NCI-H187 treated with DMSO at 0.1 percent for 48 hours (cell line): ENCODE data around the gene C20orf144.
"Not testable (repeated sequence)": the region's sequence is repeated elsewhere in the genome, so short reads cannot be mapped to it uniquely, and the experiment has no call there.

ENCODE experiments used
- DNase-seq: peaks from one replicate; lab custom pipeline; 2025; lab: John Stamatoyannopoulos, UW

C20orf144 gene

GRCh38 chr20:33662172-33662571 is at the start of gene C20orf144:
Gene C20orf144, plus strand, starts transcription at chr20:33662327. Its CDS starts 19 bp downstream, at chr20:33662346.
- DNase-seq: no peak

- DNase-seq: no peak
These were observed 40.3 kb upstream of the C20orf144 start for GRCh38 chr20:33621717-33622400.

- no peak for DNase-seq
These were observed 39.3 kb upstream of the C20orf144 start for GRCh38 chr20:33622705-33623365.

DNA sequence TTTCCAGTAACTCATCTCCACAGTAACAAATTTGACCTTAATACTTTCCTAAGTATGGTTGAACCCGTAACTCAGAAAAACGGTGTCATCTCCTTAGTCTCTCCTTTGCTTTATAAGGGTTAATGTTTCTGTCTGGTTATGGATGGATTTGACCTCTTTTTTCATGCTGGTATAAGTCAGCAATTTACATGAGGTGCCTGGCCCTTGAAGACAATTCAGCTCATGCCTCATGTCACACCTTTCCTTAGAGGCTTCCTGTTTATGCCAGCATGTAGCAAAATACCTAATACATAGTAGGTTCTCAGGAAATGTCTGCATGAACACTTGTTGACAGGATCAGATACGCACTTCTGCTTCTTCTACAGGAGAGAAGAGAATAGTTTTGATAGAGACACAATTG is 37.7 kb upstream of the C20orf144 start:
- DNase-seq: no peak

DNA sequence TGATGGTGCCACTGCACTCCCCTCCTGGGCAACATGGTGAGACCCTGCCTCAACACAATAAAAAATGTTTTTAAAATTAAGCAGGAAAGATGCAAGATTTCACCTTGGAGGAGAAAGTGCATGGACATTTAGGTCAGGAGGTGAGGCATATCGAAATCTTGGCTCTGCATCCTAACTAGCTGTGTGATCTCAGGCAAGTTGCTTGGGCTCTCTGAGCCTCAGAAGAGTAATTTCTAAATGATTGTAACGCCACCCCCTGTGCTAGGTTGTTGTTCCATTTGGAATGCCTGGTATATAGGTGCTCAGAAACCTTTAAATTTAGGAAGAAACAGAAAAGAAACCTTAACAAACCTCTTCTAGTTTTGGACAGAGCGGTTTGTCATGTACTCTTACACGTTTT is 35.9 kb upstream of the C20orf144 start:
- DNase-seq: no peak

DNA sequence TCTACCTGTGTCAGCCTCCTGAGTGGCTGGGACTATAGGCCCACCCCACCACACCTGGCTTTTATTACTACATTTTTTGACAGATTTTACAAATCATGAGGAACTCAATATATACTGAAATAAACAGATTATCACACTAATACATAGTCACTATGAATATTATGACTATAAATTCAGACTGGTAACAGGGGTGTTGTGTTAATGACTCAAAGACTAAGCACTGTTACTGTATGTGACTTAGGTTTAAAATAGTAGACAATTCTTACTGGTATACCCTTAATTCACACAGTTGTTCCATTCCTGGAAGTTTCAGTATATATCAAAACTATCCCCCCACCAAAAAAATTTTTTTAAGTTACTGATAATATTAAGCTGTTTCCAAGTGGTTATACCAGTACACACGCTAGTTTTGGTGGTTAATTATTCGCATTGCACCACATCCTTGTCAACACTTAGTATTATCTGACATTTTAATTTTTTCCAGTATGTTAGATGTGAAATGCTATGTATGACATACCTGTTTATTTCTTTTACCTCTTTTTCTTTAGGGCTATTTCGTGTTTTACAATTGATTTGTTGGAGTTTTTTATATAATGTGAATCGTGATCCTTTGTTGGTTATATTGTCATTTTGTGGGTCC is 34.4 kb upstream of the C20orf144 start:
- no peak for DNase-seq

- DNase-seq: no peak
These were observed 32.6 kb upstream of the C20orf144 start for GRCh38 chr20:33629533-33629932.

DNA sequence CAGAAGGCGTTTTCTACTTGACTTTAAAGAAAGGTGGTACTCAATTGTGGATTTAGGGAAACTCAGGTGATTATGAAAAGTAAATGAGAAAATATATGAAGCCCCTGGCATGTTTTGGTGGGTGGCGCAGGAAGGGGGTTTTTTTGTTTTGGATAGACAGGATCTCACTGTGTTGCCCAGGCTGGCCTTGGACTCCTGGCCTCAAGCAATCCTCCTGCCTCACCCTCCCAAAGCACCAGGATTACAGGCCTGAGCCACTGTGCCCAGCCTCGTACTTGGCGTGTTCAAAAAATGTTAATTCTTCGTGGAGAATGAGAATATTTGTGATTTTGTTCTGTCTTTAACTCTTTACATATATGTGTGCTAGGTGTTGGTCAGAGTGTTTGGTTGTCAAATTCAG is 32.1 kb upstream of the C20orf144 start:
- DNase-seq: no peak

DNA sequence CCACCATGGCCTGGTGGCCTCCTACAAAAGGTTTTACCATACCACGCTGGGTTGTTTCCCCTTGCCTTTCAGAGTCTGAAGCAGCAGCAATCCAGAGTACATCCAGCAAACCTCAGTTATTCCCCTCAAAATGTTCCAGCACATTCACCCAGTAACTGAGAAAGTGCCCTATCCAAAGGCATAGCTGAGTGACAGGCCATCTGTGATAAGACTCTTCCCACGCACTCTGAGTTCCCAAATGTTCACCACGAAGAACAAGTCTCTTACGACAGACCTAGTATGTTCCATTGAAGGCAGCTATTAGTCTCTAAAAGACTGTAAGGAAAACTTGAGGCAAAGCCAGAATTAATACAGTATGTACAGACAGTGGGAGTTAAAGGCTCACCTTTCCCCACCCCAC is 31.6 kb upstream of the C20orf144 start:
- no peak for DNase-seq

DNA sequence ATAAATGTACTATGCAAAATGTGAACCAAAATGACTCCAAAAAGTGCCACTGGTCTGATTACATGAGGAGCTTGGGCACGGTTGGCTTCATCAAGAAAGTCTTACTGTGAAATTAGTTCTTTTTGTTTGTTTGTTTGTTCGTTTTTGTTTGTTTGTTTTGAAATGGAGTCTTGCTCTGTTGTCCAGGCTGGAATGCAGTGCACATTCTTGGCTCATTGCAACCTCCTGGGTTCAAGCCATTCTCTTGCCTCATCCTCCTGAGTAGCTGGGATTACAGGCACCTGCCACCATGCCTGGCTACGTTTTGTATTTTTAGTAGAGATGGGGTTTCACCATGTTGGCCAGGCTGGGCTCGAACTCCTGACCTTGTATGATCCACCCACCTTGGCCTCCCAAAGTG is 30.2 kb upstream of the C20orf144 start:
- not testable (repeated sequence) for DNase-seq

GRCh38 chr20:33635341-33635740 is 26.8 kb upstream of the C20orf144 start:
- DNase-seq: no peak

GRCh38 chr20:33636776-33637175 is 25.4 kb upstream of the C20orf144 start:
- DNase-seq: no peak

DNA sequence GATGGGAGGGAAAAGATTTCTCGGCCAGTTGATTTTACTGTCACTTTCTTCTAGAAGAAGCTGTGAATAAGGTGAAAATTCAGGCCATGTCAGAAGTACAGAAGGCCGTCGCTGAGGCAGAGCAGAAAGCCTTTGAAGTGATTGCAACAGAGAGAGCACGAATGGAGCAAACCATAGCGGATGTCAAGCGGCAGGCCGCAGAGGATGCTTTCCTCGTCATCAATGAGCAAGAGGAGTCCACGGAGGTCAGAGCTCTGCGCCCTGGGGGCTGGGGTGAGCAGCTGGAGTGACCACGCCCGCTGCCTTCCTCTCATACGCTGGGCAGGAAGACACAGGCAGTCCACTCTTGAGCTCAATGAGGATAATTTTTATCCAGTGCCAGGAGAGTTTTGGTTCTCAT is 21.8 kb upstream of the C20orf144 start:
- no peak for DNase-seq

DNA sequence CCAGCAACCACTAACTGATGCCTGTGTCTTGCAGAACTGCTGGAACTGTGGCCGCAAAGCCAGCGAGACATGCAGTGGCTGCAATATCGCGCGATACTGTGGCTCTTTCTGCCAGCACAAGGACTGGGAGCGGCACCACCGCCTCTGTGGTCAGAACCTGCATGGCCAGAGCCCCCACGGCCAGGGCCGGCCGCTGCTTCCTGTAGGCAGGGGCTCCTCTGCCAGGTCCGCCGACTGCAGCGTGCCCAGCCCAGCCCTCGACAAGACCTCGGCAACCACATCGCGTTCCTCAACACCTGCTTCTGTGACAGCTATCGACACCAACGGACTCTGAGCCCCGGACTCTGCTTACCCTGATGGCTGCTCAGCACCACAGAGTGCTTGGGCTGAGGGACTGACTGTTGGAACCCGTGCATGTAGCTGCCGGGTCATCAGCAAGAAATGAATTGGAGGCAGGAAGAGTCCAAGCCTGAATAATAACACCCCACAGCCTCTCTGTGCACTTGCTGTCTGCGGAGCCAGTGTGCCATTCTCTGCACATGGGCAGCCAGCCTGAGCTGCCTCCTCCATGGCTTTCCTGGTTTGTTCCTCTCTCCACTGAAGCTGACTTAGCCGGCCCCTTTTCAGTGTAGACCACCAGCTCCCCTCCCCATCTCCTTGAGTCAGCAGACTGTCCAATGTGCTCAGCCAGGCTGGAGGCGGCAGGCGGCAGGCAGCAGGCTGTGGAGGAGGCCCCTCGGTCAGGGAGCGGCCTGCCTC is 17.6 kb upstream of the C20orf144 start:
- DNase-seq: no peak

DNA sequence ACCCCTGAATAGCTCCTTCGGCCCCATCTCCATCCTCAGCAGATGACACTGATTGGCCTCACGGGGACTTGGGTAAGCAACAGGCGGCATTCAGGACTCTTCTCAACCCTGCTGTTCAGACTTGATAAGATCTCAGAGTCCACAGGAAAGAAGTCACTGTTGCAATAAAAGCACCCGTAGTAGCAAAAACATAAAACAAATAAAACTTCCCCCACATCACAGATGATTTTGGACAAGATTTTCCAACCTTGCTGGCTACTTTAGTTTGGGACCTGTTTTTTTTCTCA is 17.1 kb upstream of the C20orf144 start:
- DNase-seq: no peak

DNA sequence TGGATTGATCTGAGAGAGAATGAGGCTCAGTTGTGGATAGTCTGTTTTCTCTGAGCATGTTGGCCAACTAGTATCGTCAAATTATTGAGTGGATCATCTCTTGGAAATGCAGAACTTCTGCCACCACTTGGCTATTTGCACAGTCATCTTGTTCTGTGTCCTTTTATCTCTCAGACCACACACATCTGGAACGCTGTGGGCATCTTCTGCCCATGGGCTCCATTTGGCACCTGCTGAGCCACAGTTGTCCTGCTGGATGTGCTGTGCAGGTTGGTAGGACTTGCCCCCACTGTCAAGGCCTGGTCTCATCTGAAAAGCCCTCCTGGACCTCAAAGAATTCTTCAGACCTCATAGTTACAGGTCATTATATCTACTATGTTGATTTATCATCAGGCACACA is 16.7 kb upstream of the C20orf144 start:
- no peak for DNase-seq

DNA sequence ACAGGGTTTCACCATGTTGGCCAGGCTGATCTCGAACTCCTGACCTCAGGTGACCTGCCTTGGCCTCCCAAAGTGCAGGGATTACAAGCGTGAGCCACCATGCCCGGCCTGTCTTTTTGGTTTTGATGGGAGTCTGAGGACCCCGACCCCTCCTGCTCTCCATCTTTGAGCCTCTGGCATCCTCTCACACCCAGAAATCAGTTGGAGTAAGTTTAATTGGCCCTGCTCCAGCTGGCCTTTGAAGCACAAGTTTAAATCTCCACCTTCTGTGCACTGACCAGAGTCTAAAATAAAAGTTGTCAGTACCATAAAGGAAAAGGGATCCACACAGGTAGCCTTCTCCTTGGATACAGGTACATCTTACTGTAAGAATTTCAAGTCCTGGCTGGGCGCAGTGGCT is 15.9 kb upstream of the C20orf144 start:
- DNase-seq: no peak

DNA sequence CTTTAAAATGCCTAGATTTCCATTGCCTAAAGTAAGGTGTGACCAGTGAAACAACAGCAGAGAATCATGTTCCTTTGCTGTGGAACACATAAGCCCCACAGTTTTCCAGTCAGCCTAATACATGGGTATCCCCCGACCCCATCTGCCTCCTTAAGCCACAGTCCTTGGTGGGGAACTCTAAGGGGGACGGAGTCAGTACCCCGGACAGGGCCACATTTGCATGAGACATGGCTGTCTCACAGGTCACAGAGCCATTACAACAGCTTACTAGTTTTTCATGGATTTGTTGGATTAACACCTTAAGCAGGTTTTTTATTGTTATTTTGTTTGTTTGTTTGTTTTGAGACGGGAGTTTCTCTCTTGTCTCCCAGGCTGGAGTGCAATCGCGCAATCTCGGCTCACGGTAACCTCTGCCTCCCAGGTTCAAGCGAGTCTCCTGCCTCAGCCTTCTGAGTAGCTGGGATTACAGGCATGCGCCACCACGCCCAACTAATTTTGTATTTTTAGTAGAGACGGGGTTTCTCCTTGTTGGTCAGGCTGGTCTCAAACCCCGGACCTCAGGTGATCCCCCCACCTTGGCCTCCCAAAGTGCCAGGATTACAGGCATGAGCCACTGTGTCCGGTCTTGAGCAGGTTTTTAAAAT is 15.0 kb upstream of the C20orf144 start:
- DNase-seq: not testable (repeated sequence)

DNA sequence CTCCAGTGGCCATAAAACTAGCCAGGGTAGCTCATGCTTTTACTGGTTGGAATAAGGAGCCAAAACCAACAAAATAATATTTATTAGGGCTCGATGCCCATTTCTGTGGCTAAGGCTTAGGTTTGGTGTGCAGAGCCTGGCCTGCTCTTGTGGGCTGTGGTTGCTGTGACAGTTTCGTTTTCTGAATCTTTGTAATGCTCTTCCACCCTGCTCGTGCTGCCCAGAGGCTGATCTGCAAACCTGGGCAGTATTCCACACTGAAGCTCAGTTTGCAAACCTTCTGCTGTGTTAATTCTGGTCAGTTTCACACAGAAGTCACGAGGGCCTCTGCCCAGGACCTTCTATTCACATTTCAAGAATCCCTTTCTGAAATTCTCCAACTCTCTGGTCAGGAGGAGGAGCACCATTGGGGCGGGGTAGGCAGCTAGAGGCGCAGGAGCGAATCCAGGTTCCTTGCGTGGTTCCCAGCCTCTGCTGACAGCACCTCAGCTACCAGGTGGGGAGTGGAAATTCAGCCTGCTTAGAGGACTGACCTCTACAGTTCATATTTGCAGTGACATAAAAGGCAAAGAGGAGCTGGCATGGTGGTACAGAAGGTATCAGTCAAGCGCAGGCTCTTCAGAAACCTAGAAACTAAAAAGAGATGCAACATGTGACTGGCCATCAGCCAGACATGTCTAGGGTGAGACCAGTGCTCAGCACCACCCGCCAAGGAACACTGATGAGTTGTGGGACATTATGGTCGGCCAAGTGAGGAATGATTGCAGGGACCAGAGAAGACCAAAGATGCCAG is 14.3 kb upstream of the C20orf144 start:
- no peak for DNase-seq

- DNase-seq: no peak
These were observed 13.6 kb upstream of the C20orf144 start for GRCh38 chr20:33648396-33649004.

DNA sequence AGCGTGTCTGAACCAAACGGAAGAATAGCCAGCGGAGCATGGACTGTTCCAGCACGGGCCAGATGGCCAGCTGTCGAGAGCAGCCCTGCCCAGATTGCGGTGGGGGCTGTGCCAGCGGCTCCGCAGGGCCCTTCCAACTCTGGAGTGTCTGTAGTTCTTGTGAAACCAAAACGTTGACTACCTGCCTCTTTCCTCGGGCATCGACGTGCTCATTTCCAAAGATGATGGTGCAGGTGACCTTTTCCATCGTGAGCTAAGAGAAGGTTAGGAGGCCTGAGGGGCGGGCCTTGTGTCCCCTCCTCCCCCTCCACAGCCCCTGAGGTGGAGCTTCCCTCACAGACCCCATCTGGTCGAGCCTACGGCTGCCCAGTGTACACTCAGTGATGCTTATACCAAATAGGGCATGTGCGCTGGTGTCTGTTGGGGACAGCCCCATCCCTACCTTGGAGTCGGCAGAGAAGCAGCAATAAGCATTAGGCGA is 12.9 kb upstream of the C20orf144 start:
- DNase-seq: no peak
